DMS114 treated with DMSO at 0.1 percent for 48 hours (cell line): Measurements from ENCODE around the gene CDH23.

Experiments used
- DNase-seq: peaks from one replicate; lab custom pipeline; 2025; ENCODE audit not compliant: unreplicated experiment; lab: John Stamatoyannopoulos, UW

The CDH23 gene

DNA sequence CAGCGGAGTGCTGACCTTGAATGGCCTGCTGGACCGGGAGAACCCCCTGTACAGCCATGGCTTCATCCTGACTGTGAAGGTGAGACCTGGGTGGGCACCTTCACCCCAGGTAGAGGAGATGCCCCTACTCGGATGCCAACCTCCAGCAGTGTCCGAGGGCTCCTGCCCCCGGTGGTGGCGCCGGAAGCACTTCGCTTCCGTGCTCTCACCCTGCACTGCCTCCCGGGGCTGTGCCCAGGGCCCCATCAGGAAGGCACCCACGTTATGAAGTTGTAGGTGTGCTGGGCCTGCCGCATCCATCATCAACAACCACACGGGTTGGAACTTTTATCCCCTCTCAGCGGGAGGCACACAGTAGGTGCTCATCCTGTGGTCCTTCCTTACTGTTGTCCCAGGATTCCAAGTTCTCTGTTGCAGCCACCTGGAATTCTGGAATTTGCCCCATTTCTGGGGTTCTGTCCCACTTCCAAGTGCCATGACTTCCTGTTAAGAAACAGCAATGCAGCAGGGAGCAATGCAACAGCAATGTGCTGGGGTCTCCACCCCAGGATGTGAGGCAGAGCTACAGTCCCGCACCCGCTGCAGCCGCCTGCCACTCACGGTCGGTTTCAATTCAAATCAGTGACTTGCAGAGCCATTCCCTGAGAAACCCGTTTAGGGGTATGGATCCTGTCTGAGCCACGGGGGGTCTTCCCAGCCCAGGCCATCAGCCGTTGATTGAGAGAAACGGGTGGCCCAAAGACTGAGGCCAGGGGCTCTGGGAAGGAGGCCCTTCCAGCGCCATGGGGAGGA lies 219.0 kb downstream of the CDH23 start:
- DNase-seq: no peak

DNA sequence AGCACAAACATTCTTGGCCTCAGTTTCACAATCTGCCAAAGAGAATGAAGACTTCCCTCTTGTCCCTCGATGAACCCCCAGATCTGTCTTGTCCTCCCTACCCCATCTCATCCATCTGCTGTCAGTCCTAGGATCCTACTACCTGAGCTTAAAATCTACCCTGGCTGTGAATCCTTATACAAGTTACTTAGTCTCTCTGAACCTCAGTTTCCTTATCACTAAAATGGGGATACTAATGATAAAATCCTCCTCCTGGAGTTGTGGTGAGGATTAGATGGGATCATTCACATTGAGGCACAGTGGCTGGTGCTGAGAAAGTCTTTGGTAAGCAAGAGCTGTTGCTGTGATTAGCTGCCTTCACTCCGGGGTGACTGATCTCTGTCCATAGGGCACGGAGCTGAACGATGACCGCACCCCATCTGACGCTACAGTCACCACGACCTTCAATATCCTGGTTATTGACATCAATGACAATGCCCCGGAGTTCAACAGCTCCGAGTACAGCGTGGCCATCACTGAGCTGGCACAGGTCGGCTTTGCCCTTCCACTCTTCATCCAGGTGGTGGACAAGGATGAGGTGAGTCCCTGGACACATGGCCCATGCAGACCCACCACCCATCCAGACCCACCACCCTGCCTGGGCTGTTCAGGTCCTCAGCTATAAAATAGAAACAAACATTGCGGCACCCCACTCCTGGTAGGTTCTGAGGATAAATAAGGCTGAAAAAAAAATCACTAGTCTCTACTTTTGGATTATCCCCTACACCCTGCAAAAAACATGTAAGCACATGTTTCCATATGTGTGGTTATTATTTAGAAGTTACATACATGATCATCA lies 220.3 kb downstream of the CDH23 start:
- DNase-seq: no peak

DNA sequence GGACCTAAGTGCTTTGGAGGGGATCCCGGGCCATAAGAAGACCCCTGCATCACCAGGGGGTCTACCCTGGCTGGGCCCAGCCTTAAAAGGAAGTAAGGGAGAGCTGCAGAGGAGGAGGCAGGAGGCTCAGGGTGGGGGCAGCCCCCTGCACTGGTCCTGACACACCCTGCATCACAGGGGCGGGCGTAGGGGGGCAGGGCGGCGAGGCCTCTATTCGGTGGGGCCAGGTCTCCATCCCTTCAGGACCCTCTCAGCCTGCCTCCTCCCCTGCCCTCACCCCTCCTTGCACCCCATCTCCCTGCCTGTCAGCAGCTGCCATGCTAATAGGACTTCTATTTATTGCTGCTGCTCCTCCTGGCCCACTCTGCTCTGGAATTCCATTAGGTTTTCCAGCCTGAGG lies 221.5 kb downstream of the CDH23 start:
- no peak for DNase-seq

DNA sequence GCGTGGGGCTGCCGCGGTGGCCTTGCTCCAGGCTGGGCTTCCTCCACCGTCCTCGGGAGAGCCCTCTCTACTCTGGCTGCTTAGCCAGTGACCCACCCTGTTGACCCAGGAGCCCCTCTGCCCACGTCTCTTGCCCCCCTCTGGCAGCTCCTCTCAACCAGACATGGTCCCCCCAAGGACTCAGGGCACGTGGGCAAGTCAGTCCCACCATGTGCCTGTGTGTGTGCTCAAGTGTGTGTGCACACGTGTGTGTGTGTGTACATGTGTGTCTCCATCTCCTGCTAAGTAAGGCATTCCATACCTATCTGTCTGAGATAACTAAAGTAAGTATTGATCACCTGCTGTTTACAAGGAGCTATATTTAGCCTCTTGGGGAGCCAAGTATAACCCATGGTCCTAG lies 221.9 kb downstream of the CDH23 start:
- no peak for DNase-seq

DNA sequence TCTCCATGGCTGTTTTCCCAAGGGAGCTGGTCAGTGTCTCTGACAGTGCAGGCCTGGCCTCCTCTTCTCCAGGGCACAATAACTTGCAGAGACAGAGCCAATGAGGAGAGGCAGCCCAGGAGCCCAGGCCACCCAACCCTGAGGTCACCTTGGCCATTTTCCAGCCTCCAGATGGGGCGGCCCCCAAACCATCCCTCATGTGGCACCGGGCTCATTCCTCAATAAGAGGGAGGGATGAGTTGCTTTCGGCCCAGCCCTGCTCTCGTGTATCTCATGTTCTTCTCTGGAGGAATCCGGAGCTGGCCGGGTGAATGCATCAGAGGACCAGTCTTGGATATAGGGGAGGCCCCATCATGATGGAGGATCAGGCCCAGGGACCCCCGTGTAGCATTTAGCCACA lies 223.9 kb downstream of the CDH23 start:
- no peak for DNase-seq

DNA sequence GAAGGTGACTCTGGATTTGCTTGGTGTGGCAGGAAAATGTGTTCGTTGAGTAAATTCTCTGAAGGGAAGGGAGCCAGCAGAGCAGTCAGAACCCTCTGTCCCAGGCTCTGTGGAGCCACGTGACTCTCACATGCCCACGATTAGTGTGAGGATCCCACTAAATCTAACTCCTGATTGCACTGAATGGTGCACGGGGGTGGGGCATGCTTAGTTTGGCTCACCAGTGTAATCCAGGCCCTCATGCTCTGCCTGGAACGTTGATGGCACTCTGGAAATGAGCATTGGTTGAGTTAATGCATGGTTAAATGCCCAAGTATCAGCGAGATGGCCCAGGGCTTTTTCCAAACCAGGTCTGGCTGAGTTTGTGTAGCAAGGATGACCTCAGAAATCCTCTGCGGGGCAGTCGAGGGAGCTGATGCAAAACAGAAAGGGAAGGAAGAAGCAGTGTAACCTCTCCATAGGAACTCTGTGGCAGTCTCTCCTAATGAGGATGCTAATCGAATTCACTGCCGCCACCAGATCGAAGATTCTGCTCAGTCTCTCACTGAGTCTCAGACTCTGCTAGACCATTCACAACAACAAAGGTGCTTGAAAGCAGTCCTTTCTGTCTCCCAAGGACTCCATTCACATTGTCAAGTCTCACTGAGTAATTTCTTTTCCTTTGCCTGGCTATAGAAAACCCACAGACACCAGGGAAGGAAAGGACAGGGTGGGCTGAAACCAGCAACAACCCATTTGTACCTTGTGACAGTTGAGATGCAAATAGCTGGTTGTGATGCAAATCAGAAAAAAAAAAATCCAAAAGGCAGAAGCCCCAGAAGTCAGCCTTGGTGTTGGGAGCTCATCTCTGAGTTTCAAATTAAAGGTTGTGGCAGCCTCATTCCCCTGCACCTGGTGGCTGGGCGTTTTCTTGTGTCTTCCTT lies 224.8 kb downstream of the CDH23 start:
- no peak for DNase-seq

DNA sequence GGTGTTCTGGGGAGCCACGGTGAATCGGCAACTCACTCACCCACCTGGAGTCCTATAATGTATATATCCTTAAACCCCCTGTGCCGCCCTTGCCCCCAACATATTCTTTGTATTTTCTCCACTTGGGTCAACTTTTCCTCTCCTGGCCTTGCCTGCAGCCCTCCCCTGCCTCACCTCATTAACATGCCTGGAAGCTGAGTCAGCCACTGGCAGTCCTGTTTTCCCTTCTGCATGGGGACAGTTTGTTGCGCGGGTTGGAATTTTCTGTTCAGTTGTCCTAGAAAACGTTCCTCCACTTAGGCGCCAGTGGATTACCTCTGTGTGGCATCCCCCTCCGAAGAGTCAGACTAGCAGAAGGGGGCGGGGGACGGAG lies 225.4 kb downstream of the CDH23 start:
- no peak for DNase-seq

DNA sequence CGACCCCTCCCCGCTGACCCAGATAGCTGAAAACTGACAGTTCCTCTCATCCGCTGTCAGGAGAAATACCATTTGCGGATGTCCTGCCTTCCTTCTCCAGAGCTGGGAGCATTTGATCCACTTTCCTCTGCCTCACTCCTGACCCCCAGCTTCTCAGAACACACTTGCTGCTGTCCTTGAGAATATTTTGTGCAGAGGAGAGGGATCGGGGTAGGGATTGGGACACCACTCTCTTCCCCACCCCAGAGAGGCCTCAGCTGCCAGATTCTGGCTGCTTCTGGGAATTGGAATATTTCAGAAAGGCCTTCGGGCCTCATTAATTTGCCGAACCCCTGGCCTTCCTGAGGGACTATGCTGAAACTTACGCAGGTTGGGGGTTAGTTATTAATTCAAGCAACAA lies 225.9 kb downstream of the CDH23 start:
- no peak for DNase-seq

DNA sequence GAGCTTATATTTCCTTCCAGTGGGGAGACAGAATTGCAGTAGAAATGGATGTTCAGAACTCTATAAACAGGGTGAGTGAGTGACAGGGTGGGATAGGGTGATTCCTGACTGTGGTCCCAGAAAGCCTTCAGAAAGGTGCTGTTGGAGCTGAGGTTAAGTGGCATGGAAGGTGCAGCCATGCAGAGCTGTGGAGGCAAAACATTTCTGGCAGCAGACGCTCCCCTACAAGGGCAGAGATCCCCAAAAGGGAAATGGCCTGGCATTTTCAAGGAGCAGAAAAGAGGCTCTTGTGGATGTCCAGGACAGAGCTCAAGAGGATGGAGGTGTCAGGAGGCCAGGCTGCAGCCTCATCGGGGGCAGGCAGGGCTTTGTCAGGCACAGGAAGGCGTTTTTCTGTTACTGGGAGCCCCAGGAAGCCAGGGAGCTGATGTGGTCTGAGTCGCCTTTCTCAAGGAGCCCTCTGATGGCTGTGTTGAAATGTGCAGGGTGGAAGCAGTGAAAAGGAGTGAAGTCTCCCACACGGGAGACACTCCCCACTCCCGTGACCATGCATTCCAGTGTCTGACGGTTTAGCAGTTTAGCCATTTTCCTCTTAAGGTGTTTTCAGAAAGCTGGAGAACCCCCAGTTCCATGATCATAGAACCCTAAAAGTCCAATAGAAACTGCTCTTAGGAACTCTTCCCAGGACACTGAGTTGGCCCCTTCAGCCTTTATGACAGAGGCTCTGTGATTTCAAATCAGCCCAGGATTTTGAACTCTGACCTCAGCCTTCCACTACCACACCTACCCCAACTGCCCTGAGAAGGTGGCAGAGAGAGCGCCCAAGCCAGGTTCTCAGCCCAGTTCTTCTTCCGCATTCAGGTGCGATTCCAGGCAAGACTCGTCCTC lies 226.6 kb downstream of the CDH23 start:
- DNase-seq: no peak

DNA sequence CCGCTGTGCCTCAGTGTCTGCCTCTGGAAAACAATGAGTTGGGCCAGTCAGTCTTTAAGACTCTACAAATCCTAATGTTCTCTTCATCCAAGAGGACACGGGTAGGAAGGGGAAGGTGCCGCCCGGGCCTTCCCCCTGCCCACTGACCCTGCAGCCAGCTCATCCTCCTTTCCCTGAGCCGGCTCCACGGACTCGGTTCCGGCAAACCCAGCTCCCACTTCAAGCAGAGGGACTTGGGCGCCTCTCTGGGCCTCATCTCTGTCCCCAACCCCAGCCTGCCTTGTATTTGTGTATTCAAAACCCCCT lies 227.2 kb downstream of the CDH23 start:
- DNase-seq: no peak

DNA sequence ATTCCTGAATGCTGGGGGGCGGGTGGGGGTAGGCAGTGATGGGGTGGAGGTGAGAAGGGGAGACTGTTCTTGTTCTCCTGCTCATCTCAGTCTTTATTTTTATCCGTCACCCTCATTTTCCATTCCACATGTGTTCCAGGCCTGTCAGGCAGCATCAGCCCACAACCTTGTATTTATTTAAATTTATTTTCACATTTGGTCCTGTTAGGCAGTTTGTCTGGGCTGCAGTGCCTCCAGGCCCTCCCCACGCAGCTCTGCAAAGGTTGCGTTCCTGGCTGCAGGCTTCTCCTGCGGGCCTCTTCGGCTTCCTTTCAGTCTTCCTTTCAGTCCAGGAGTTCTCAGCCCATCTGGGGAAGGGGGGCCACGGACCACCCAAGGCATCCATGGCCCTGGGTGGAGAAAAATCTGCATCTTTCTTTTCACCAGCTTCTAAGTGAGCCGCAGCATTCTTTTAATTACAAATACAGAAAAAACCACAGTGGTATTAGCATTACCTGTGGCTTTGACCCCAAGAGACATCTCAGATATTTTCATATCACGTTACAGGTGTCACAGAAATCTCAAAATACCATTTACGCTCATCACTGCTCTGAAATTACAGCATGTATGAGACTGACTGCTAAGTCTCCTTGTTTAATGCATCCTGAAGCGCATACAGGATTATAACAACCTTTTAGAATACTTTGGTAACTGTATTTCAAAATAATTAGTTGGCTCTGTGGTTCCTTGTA lies 228.9 kb downstream of the CDH23 start:
- no peak for DNase-seq

DNA sequence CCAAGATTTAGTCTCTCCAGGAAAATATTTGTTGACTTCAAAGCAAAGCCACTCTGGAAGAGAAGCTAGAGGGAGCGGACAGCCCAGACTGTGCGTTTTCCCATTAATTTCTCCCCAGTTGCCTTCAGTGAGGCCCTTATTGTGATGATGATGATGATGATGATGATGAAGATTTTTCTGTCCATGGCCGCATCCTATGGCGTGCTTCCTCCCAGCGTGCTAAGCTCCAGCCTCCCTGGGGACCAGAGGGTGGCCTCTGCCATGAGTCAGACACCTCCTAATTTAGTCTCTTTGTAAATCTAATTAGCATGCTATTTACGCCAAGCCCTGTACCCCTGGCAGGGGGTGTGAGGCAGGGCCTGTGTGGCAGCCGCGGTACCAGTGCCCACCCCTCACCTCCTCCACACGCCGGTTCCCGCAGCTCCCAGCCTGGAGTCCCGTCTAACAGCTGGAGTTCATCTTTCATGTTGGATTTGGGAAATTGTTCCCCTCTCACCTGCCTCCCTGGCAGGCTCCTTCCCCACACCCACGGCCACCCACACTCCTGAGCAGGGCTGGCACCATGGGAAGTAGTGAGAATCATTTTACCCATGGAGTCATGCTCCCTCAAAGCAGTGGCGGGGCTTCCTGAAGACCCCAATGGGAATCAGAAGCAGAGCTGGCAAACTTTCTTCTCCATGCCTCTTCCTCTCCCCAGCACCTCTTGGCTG lies 230.7 kb downstream of the CDH23 start:
- DNase-seq: no peak

DNA sequence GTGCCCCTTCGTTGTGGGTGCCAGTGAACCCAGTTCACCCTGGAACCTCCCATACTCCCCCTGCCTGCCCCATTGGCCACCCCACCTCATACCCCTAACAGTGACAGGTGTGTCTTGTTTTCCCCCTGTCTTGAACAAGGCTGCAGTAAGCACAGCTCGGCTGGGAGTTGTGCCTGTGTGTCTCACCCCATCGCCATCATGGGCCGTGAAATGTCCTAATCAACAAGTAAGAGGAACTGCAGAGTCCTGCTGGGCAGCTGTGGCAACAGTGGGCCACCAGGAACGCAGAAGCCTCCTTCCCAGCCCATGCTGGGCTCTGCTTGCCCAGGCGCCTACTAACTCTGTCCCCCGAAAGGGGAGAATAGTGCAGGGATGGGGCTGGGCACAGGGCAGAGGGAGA lies 231.2 kb downstream of the CDH23 start:
- DNase-seq: no peak

DNA sequence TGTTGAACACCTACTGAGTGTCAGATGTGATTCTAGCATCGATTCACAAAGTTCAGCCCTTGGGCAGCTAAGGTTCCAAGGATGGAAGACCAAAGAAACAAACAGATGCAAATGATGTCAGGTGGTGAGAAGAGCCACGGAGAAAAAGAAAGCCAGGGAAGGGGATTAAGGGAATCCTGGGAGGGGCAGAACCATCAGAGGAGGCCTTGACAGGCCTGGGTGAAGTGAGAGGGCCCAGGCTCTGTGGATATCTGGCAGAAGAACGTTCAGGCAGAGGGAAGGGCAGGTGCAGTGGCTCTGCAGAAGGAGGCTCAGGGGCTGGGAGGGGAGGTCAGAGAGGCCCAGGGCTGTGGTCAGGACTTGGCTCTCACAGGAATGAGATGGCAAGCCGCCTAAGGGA lies 232.4 kb downstream of the CDH23 start:
- no peak for DNase-seq

DNA sequence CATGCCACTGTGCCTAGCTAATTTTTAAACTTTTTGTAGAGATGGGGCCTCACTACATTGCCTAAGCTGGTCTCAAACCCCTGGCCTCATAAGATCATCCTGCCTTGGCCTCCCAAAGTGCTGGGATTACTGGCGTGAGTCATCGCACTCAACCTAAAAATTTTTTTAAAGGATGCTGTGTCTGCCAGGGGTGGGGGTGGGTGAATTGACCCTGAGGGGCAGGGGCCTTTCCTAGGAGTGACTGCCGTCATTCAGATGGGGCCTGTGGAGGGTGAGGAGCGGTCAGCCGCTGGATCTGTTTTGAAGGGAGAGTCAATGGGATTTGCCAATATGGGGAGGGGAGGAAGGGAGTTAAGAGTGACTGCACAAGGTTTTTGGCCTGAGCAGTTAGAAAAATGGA lies 233.4 kb downstream of the CDH23 start:
- DNase-seq: no peak

DNA sequence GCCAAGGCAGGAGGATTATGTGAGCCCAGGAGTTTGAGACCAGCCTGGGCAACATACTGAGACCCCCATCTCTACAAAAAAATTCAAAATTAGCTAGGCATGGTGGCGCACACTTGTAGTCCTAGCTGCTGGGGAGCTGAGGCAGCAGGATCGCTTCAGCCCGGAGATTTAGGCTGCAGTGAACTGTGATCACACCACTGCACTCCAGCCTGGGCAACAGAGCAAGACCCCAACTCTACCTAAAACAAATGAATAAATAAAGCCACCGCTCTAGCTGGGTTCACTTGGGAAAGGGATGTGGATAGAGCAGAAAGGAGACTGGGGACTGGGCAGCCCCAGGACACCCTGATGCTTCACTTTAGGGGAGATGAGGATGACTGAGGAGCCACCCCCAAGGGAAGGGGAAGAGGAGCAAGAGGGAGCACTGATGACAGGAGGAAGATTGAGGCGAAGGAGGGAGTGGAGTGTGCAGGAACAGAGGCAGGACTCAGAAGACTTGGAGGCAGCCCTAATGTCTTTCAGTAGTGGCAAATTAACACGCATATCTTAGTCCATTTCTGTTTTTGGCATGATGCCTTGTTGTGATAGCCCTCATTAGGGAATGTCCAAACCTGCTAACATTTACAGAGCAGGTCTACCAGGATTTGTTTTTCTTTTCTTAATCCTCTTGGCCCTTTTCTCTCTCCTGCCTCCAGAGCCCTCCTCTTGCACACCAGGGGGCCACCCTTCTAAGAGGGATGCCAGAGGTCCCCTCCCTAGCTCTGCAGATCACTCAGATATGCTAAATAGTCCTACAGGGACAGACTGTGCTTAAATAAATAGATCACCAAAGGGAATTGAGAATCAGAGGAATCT lies 234.5 kb downstream of the CDH23 start:
- no peak for DNase-seq

DNA sequence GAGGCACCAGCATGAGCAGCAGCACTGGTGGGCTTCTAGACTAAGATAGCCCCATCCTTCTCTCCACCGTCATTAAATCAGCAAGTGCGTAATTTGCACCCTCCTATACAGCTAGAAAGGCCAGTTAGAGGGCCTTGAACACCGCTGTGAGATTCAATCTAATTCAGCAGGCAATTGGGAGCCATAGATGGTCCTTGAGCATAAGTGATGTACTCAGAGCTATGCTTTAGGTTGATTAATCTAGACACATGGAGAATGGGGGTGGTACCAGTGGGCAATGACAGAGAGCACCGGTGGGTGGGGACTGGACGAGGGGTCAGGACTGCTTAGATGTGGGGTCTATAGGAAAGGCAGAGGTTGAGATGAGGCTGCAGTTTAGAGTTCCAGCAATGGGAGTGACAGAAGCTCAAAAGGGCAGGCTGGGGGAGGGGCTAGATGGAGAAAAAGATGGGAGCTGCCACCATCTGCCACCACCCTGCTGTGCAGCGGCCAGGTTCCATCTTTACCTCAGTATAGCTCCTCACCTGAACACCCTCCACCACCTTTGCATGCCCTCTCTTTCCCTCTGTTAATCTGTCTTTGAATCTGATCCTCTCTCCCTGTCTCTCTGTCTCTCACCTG lies 235.6 kb downstream of the CDH23 start:
- no peak for DNase-seq
